Adrenal gland (tissue), 12 donors: ENCODE results near the gene MRPL53. TPM values are rescaled to one million over a fixed set of nuclear protein-coding genes. Genes with fewer than 3 reads are reported as not detected.
A peak's percentile ranks its signal among the peaks of the same experiment; 100 is the strongest.

Experiments used
- DNase-seq, 7 donors: peaks; one replicate each; pipeline ENCODE4 v3.0.0-alpha.2; 2019 to 2020
- H3K27ac ChIP-seq, 5 donors: fragments of 200-600 bp; sonication (generic) in 4 of 5; 1 replicate in 3 of 5; 2 replicates in 2 of 5; pipeline versions ENCODE4 v1.5.1 to v1.8.0; 2016 to 2020; ENCODE audit warnings: mild to moderate bottlenecking in 1 of 5
- H3K27me3 ChIP-seq: fragments of 200-600 bp; 2 replicates; pipeline ENCODE4 v1.8.0; 2021
- H3K36me3 ChIP-seq, 2 donors: fragments of 200-600 bp; replicated peaks in 1 of 2; 1 replicate in 1 of 2; 2 replicates in 1 of 2; pipeline versions ENCODE4 v1.5.1 to v1.8.0; 2018 to 2022
- H3K4me1 ChIP-seq, 2 donors: fragments of 200-600 bp; replicated peaks in 1 of 2; 1 replicate in 1 of 2; 2 replicates in 1 of 2; pipeline versions ENCODE4 v1.5.1 to v1.8.0; 2018 to 2021
- H3K4me3 ChIP-seq, 4 donors: fragments of 200-600 bp; sonication (generic) in 3 of 4; one replicate each; pipeline ENCODE4 v1.5.1; 2016 to 2018
- H3K9me3 ChIP-seq, 3 donors: fragments of 200-600 bp; sonication (generic) in 1 of 3; replicated peaks in 1 of 3; 1 replicate in 2 of 3; 2 replicates in 1 of 3; pipeline versions ENCODE4 v1.5.1 to v1.8.0; 2016 to 2021
- POLR2A ChIP-seq, 2 donors: fragments of 450-650 bp; IDR thresholded peaks; one replicate each; pipeline ENCODE4 v1.6.1; 2017; ENCODE audit warnings: antibody characterized with exemption in 2 of 2, mild to moderate bottlenecking in 2 of 2, moderate library complexity in 1 of 2
- WGBS, 4 donors: extraction: QIAGEN DNeasy Blood & Tissue Kit in 2 of 4; methylation state at CpG; one replicate each; pipeline versions ENCODE4 v1.1.5 to v1.1.7; 2013 to 2017; 5-methylcytosine and 5-hydroxymethylcytosine counted together
- intact Hi-C, 2 donors: fragments of 100-400 bp; cut with DNase I; formaldehyde crosslinking; loops; one replicate each; pipeline versions ENCODE4 v1.14.1 to v1.15.0; 2022 to 2023
- polyA plus RNA-seq, 3 donors: library from polyadenylated mRNA; stranded (reverse); fragments of 200-250 nt in 2 of 3; fragments of 350-450 nt in 1 of 3; fragmentation: Illumina TruSeq in 1 of 3; extraction: RNeasy Lipid Tissue Mini Kit (QIAGEN cat#74804) in 1 of 3; gene quantifications; one replicate each; pipeline ENCODE4 v1.2.3, GENCODE V29; 2013 to 2014
- total RNA-seq, 9 donors: library from RNA; depleted of rRNA in 4 of 9; stranded (reverse); fragments of >200 nt in 4 of 9; fragments of 120-200 nt in 1 of 9; fragmentation: NEBNext Ultra II Directional in 1 of 9; extraction: Animal tissue kit (Norgen Biotek cat#: 25700) in 1 of 9; gene quantifications; one replicate each; pipeline versions ENCODE4 v1.1.0 to v1.2.4, GENCODE V29; 2013 to 2023
- TF ChIP-seq, protein P1 (sequence below), 6 experiments: fragments of 450-650 bp in 4 of 6; fragments of 200-600 bp in 2 of 6; sonication (generic) in 1 of 6; IDR thresholded peaks; 1 replicate in 5 of 6; 2 replicates in 1 of 6; pipeline versions ENCODE4 v1.5.1 to v1.8.0; 2016 to 2021; ENCODE audit warnings: antibody characterized with exemption in 6 of 6, mild to moderate bottlenecking in 2 of 6, moderate library complexity in 1 of 6
- donor health status: healthy with polysubstance abuse.
- donor health status: Bipolar disorder and iron deficiency.
- donor health status: DM: yes; HTN: yes; CAD: no.
- donor health status: DM: no; HTN: no; CAD: no.
- donor health status: DM: no; HTN: no; CAD: no.
- donor health status: DM: yes; HTN: yes; CAD: no.

The MRPL53 gene
- total and polyA plus RNA-seq, 12 donors = 26.4 to 191 (median 135) TPM

GRCh38 chr2:74512744-74513604 is 40.5 kb upstream of the MRPL53 start:
- H3K27me3 ChIP-seq = peaks cover 74% of the 10 kb centered on the region
- no peaks in the 10 kb centered on the region for H3K9me3 ChIP-seq
- peaks cover 5 to 24% of the 10 kb centered on the region in 2 donors for H3K4me1 ChIP-seq
- peak in 1 of 7 donors; percentile 71 for DNase-seq
- H3K27ac ChIP-seq = peak overlapping the region in 1 of 5 donors; percentile 52
- 5 to 9% (median 7%) methylated on average over 7 to 36 of the region's 36 CpGs for WGBS, 4 donors
- intact Hi-C loops = no loop called here
- no peaks in the 10 kb centered on the region for H3K36me3 ChIP-seq
- TF ChIP-seq POLR2A (IDR thresholded peaks at IDR 0.05) = no peak
- TF ChIP-seq, protein P1, sequence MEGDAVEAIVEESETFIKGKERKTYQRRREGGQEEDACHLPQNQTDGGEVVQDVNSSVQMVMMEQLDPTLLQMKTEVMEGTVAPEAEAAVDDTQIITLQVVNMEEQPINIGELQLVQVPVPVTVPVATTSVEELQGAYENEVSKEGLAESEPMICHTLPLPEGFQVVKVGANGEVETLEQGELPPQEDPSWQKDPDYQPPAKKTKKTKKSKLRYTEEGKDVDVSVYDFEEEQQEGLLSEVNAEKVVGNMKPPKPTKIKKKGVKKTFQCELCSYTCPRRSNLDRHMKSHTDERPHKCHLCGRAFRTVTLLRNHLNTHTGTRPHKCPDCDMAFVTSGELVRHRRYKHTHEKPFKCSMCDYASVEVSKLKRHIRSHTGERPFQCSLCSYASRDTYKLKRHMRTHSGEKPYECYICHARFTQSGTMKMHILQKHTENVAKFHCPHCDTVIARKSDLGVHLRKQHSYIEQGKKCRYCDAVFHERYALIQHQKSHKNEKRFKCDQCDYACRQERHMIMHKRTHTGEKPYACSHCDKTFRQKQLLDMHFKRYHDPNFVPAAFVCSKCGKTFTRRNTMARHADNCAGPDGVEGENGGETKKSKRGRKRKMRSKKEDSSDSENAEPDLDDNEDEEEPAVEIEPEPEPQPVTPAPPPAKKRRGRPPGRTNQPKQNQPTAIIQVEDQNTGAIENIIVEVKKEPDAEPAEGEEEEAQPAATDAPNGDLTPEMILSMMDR (IDR thresholded peaks at IDR 0.05) = no peak
- no peak overlapping the region for H3K4me3 ChIP-seq

DNA sequence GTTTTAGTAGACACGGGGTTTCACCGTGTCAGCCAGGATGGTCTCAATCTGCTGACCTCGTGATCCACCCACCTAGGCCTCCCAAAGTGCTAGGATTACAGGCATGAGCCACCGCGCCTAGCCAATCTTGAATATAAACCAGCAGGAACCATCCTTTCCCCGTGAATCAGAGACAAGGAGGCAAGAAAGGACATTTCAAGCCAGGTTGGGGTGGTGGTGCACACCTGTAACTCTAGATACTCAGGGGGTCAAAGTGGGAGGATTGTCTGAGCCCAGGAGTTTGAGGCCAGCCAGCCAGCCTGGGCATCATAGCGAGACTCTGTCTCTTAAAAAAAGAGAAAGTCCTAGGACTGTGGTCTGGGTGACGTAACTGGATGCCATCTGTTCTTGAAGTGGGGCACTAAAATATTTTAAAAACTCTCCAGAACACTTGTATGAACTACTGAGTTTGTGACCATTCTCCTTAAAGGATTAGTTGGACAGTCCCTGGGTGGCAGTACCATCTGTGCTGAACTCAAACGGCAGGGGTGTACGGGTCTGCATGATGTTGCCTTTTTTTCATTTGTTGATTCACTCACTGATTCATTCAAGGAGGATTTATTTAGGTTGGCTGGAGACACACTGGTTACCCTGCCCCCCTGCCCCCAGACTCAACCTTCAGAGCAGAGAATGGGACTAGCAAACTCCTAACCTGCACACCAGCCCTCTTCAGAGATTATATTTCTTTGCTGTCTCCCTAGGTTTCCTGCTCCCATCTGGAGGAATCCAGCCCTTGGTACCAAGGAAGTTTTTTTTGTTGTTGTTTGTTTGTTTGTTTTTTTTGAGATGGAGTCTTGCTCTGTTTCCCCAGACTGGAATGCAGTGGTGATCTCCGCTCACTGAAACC is 38.9 kb upstream of the MRPL53 start:
- TF ChIP-seq POLR2A (IDR thresholded peaks at IDR 0.05) = no peak
- TF ChIP-seq, protein P1 (IDR thresholded peaks at IDR 0.05) = no peak
- 26 to 37% (median 30%) methylated on average over 11 of the region's 11 CpGs for WGBS, 4 donors
- Histone ChIP-seq H3K27me3 (peaks cover 58% of the 10 kb centered on the region), H3K4me1 (peaks cover 12 to 34% of the 10 kb centered on the region in 2 donors), H3K4me3 (no peak overlapping the region), H3K27ac (no peak overlapping the region), H3K36me3 (no peaks in the 10 kb centered on the region), H3K9me3 (no peaks in the 10 kb centered on the region)
- DNase-seq = no peak
- intact Hi-C loops = no loop called here

- no peak for DNase-seq
- no peak overlapping the region for H3K4me3 ChIP-seq
- no peak overlapping the region for H3K27ac ChIP-seq
- peaks cover 47% of the 10 kb centered on the region for H3K27me3 ChIP-seq
- TF ChIP-seq, protein P1 (IDR thresholded peaks at IDR 0.05) = no peak
- TF ChIP-seq POLR2A (IDR thresholded peaks at IDR 0.05) = no peak
- intact Hi-C loops = no loop called here
- H3K4me1 ChIP-seq = peaks cover 19 to 36% of the 10 kb centered on the region in 2 donors
- 61 to 88% (median 69%) methylated on average over 4 of the region's 4 CpGs for WGBS, 4 donors
- H3K36me3 ChIP-seq = peaks cover 0 to 5% of the 10 kb centered on the region in 2 donors
- no peaks in the 10 kb centered on the region for H3K9me3 ChIP-seq
These were observed 37.8 kb upstream of the MRPL53 start for GRCh38 chr2:74510272-74510671.
